ENCODE results near the gene MTFP1. TPM values are rescaled to one million over a fixed set of nuclear protein-coding genes. Genes with fewer than 3 reads are reported as not detected.

MTFP1 gene
- total and polyA plus RNA-seq, 9 donors, result 1.7 to 10.9 (median 6.3) TPM

DNA sequence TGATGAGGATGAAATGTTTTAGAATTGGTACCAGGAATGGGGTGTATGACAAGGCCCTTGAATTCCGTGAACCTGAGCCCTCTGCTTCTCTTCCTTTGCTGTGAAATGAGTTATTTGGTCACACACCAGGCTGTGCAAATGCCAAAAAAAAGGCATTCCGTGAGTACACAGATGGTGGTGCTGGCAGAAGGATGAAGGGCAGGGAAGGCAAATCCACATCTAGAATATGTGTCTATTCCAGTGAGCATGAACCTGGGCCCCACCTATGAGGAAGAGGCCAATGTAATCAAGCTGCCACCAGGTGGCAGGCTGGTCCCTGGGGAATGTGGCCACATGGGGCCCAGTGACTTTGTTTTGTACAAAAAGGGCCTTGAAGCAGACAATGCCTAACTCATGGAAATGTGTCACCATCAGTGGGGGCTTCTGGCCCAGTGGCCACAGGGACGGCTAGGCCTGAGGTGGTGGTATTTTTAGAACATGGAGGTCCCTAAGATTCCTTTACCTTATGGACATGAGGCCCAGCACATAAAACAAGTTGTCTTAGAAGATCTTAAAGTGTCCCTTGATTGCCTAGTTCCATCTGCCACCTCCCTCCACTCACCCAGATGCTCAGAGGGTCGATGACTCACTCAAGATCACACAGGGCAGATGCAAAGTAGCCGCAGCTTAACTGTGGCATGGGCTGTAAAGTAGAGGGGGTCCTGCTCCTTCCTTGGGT, 34.4 kb upstream of the MTFP1 start:
- peak; percentile 48 to 71 (median 60) for DNase-seq
- Histone ChIP-seq H3K27me3 (no peaks in the 10 kb centered on the region), H3K4me1 (ENCODE audit: insufficient read depth) (peaks cover 4% of the 10 kb centered on the region), H3K36me3 (no peaks in the 10 kb centered on the region), H3K4me3 (no peak overlapping the region), H3K9me3 (no peaks in the 10 kb centered on the region), H3K27ac (no peak overlapping the region)
- TF ChIP-seq, protein P1, sequence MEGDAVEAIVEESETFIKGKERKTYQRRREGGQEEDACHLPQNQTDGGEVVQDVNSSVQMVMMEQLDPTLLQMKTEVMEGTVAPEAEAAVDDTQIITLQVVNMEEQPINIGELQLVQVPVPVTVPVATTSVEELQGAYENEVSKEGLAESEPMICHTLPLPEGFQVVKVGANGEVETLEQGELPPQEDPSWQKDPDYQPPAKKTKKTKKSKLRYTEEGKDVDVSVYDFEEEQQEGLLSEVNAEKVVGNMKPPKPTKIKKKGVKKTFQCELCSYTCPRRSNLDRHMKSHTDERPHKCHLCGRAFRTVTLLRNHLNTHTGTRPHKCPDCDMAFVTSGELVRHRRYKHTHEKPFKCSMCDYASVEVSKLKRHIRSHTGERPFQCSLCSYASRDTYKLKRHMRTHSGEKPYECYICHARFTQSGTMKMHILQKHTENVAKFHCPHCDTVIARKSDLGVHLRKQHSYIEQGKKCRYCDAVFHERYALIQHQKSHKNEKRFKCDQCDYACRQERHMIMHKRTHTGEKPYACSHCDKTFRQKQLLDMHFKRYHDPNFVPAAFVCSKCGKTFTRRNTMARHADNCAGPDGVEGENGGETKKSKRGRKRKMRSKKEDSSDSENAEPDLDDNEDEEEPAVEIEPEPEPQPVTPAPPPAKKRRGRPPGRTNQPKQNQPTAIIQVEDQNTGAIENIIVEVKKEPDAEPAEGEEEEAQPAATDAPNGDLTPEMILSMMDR (IDR thresholded peaks at IDR 0.05), result peak; percentile 44 to 75 (median 52)
- no peak for TF ChIP-seq POLR2A (IDR thresholded peaks at IDR 0.05)
- TF ChIP-seq EP300 (IDR thresholded peaks at IDR 0.05), result no peak
- 63 to 79% (median 69%) methylated on average over 5 of the region's 5 CpGs for WGBS, 3 donors
- intact Hi-C loops (cut with DNase I), result loop anchor here in 3 of 4 donors (5.0 to 10.0 kb wide), 3 partner anchors 91 to 286 kb away; no protein-coding TSS in a partner anchor

DNA sequence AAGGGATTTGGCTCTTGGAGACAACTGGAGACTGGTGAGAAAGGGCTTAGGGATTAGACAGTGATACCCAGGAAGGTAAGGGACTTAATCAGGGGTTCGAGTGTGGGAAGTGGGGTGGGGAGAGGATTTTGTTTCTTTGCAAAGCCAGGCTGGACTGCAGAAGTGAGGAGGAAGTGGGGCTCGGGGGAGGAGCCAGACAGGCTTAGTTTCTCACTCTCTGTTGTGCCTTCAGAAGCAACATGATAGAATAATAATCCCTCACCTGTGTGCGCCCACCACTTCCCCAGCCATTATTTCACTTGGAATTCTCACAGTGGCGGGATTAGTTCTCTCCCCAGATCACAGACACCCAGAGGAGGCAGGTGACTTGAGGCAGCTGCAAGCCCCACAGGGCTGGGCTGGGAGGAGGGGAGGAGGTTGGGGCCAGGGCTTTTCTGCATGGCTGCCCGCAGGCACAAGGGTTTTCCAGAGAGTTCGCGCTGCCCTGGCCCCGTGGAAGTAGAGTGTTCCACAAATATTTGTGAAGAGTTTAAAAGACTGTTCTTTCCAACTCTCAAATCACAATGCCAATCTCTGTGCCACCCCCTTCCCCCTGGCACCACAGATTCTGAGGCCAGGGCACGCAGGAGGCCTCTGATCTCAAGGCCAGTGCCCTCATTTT, 32.8 kb upstream of the MTFP1 start:
- H3K27me3 ChIP-seq, result no peaks in the 10 kb centered on the region
- H3K9me3 ChIP-seq, result no peaks in the 10 kb centered on the region
- intact Hi-C loops (cut with DNase I), result loop anchor here in 3 of 4 donors (5.0 to 10.0 kb wide), 3 partner anchors 90 to 288 kb away; no protein-coding TSS in a partner anchor
- no peak for TF ChIP-seq EP300 (IDR thresholded peaks at IDR 0.05)
- no peak for TF ChIP-seq POLR2A (IDR thresholded peaks at IDR 0.05)
- TF ChIP-seq, protein P1 (IDR thresholded peaks at IDR 0.05), result no peak
- 58 to 68% (median 62%) methylated on average over 9 of the region's 9 CpGs for WGBS, 3 donors
- peaks cover 2% of the 10 kb centered on the region for H3K4me1 ChIP-seq (ENCODE audit: insufficient read depth)
- no peaks in the 10 kb centered on the region for H3K36me3 ChIP-seq
- H3K27ac ChIP-seq, result no peak overlapping the region
- no peak overlapping the region for H3K4me3 ChIP-seq
- DNase-seq, result no peak

GRCh38 chr22:30393322-30393680, 32.3 kb upstream of the MTFP1 start:
- TF ChIP-seq EP300 (IDR thresholded peaks at IDR 0.05) (no peak), POLR2A (IDR thresholded peaks at IDR 0.05) (no peak)
- TF ChIP-seq, protein P1 (IDR thresholded peaks at IDR 0.05), result no peak
- 74 to 78% (median 76%) methylated on average over 7 of the region's 7 CpGs for WGBS, 3 donors
- no peaks in the 10 kb centered on the region for H3K9me3 ChIP-seq
- no peak overlapping the region for H3K4me3 ChIP-seq
- no peak overlapping the region for H3K27ac ChIP-seq
- peaks cover 4% of the 10 kb centered on the region for H3K4me1 ChIP-seq (ENCODE audit: insufficient read depth)
- no peaks in the 10 kb centered on the region for H3K36me3 ChIP-seq
- intact Hi-C loops (cut with DNase I), result loop anchor here in 3 of 4 donors (5.0 to 10.0 kb wide), 3 partner anchors 89 to 288 kb away; no protein-coding TSS in a partner anchor
- H3K27me3 ChIP-seq, result no peaks in the 10 kb centered on the region
- no peak for DNase-seq

- WGBS, 3 donors, result 66 to 79% (median 78%) methylated on average over 3 of the region's 3 CpGs
- Histone ChIP-seq H3K4me3 (no peak overlapping the region), H3K4me1 (ENCODE audit: insufficient read depth) (peaks cover 7% of the 10 kb centered on the region), H3K27me3 (no peaks in the 10 kb centered on the region), H3K27ac (no peak overlapping the region), H3K9me3 (no peaks in the 10 kb centered on the region), H3K36me3 (no peaks in the 10 kb centered on the region)
- intact Hi-C loops (cut with DNase I), result loop anchor here in 3 of 4 donors (5.0 to 10.0 kb wide), 3 partner anchors 88 to 289 kb away; no protein-coding TSS in a partner anchor
- no peak for DNase-seq
- no peak for TF ChIP-seq EP300 (IDR thresholded peaks at IDR 0.05)
- TF ChIP-seq, protein P1 (IDR thresholded peaks at IDR 0.05), result no peak
- TF ChIP-seq POLR2A (IDR thresholded peaks at IDR 0.05), result no peak
These were observed 31.7 kb upstream of the MTFP1 start for GRCh38 chr22:30393885-30394284.
